GM12878 (cell line): Measurements from ENCODE around the gene HNRNPF. TPM values are rescaled to one million over a fixed set of nuclear protein-coding genes. Genes with fewer than 3 reads are reported as not detected.

Experiments
- ATAC-seq: fragments of 200-7000 bp; cut with Tn5 transposase; 3 replicates; pipeline ENCODE4 v1.9.1; 2020; ENCODE audit warnings: mild to moderate bottlenecking, moderate library complexity
- BruUV-seq: library from RNA; stranded (reverse); fragments of 400-500 nt; replicated peaks from 2 replicates; lab custom pipeline; 2021; lab: Mats Ljungman, UMichigan
- CTCF ChIA-PET: fragments of 300-600 bp; sonication (Branson Sonifier 250); formaldehyde crosslinking; extraction: SDS; loops from one replicate; lab custom pipeline; 2021; ENCODE audit warnings: inconsistent platforms; lab: Yijun Ruan, JAX
- POLR2A ChIA-PET: fragments of 350-600 bp; formaldehyde crosslinking; extraction: SDS; loops from one replicate; lab custom pipeline; 2021; ENCODE audit warnings: inconsistent platforms; lab: Charles Lee
- RAD21 ChIA-PET: fragments of 300-600 bp; sonication (Branson Sonifier 250); formaldehyde crosslinking; loops from one replicate; lab custom pipeline; 2023; ENCODE audit warnings: antibody characterized with exemption; ENCODE audit not compliant: unreplicated experiment; lab: Charles Lee
- SMC1A ChIA-PET: fragments of 300-600 bp; sonication (Branson Sonifier 250); formaldehyde crosslinking; loops from one replicate; lab custom pipeline; 2023; ENCODE audit not compliant: unreplicated experiment, uncharacterized antibody; lab: Charles Lee
- DNase-seq: peaks from one replicate; pipeline ENCODE4 v3.0.0-alpha.2; 2011; ENCODE audit warnings: low read depth, low spot score
- FAIRE-seq: peaks from 3 replicates; lab custom pipeline; 2011; peaks lifted over from hg19 to GRCh38; lab: Jason Lieb, UNC
- H2AFZ ChIP-seq: 2 replicates; pipeline ENCODE4 v1.6.0; 2011; ENCODE audit warnings: low read depth, low read length, control low read depth; ENCODE audit not compliant: control insufficient read depth
- H3K27ac ChIP-seq: 2 replicates; pipeline ENCODE4 v1.5.1; 2011; ENCODE audit warnings: control low read depth; ENCODE audit not compliant: control insufficient read depth, insufficient read depth
- H3K27me3 ChIP-seq, 2 experiments: replicated peaks in 1 of 2; 2 replicates each; pipeline versions ENCODE4 v1.6.0 to v1.6.1; 2011; ENCODE audit warnings: low read length in 1 of 2; ENCODE audit not compliant: control insufficient read depth in 2 of 2, insufficient read depth in 2 of 2
- H3K36me3 ChIP-seq, 2 experiments: 2 replicates each; pipeline ENCODE4 v1.5.1; 2011; ENCODE audit warnings: low read length in 1 of 2; ENCODE audit not compliant: control insufficient read depth in 2 of 2, insufficient read depth in 2 of 2
- H3K4me1 ChIP-seq: 2 replicates; pipeline ENCODE4 v1.6.1; 2011; ENCODE audit warnings: mild to moderate bottlenecking, low read length, moderate library complexity, mixed read lengths; ENCODE audit not compliant: control insufficient read depth, insufficient read depth
- H3K4me2 ChIP-seq: 2 replicates; pipeline ENCODE4 v1.6.0; 2011; ENCODE audit warnings: control low read depth; ENCODE audit not compliant: control insufficient read depth, insufficient read depth
- H3K4me3 ChIP-seq: fragments of 200-600 bp; sonication (generic); 2 replicates; pipeline ENCODE4 v1.5.1; 2016
- H3K79me2 ChIP-seq: 2 replicates; pipeline ENCODE4 v1.6.0; 2011; ENCODE audit warnings: low read length; ENCODE audit not compliant: control insufficient read depth, insufficient read depth
- H3K9ac ChIP-seq: 2 replicates; pipeline ENCODE4 v1.8.0; 2011; ENCODE audit warnings: low read length, control low read depth, mixed read lengths; ENCODE audit not compliant: control insufficient read depth, insufficient read depth
- H3K9me3 ChIP-seq: replicated peaks from 3 replicates; pipeline ENCODE4 v1.5.1; 2011; ENCODE audit warnings: mild to moderate bottlenecking, low read length; ENCODE audit not compliant: control insufficient read depth, insufficient read depth
- H4K20me1 ChIP-seq: 2 replicates; pipeline ENCODE4 v1.6.0; 2011; ENCODE audit not compliant: control insufficient read depth, insufficient read depth
- BRCA1 ChIP-seq: IDR thresholded peaks from 2 replicates; pipeline ENCODE4 v1.6.1; 2011; ENCODE audit warnings: low read depth, low read length, improper control_type of control experiment
- DPF2 ChIP-seq: fragments of 450-650 bp; IDR thresholded peaks from 2 replicates; pipeline ENCODE4 v1.6.1; 2017; ENCODE audit warnings: mild to moderate bottlenecking
- E2F8 ChIP-seq: fragments of 450-650 bp; IDR thresholded peaks from 2 replicates; pipeline ENCODE4 v1.6.1; 2018; ENCODE audit warnings: mild to moderate bottlenecking, low read depth, moderate library complexity; ENCODE audit not compliant: partially characterized antibody
- ESRRA ChIP-seq: IDR thresholded peaks from 2 replicates; pipeline ENCODE4 v1.6.1; 2012; ENCODE audit warnings: mild to moderate bottlenecking, low read length, improper control_type of control experiment
- FOXK2 ChIP-seq: fragments of 450-650 bp; IDR thresholded peaks from 2 replicates; pipeline ENCODE4 v1.6.1; 2017; ENCODE audit warnings: mild to moderate bottlenecking, moderate library complexity
- GATAD2B ChIP-seq: fragments of 450-650 bp; conservative IDR thresholded peaks from 2 replicates; pipeline ENCODE4 v1.6.1; 2017; ENCODE audit warnings: low read depth, mild to moderate bottlenecking, moderate library complexity
- IKZF2 ChIP-seq, 2 experiments: fragments of 450-650 bp; IDR thresholded peaks; 2 replicates each; pipeline ENCODE4 v1.6.1; 2017; ENCODE audit warnings: mild to moderate bottlenecking in 2 of 2, moderate library complexity in 2 of 2
- KAT2A ChIP-seq: conservative IDR thresholded peaks from 2 replicates; pipeline ENCODE4 v1.6.1; 2011; ENCODE audit warnings: low read depth, low read length; ENCODE audit not compliant: control insufficient read depth
- LARP7 ChIP-seq: fragments of 450-650 bp; IDR thresholded peaks from 2 replicates; pipeline ENCODE4 v1.6.1; 2017; ENCODE audit warnings: mild to moderate bottlenecking
- MEF2A ChIP-seq: IDR thresholded peaks from 2 replicates; pipeline ENCODE4 v1.6.1; 2011; ENCODE audit warnings: low read depth, mild to moderate bottlenecking, low read length, moderate library complexity; ENCODE audit not compliant: insufficient read depth
- MYC ChIP-seq: IDR thresholded peaks from 2 replicates; pipeline ENCODE4 v1.6.1; 2011; ENCODE audit warnings: mild to moderate bottlenecking, low read length, moderate library complexity, inconsistent platforms; ENCODE audit not compliant: insufficient read depth, insufficient replicate concordance, insufficient read length, severe bottlenecking
- PBX3 ChIP-seq: IDR thresholded peaks from 2 replicates; pipeline ENCODE4 v1.6.1; 2011; ENCODE audit warnings: mild to moderate bottlenecking, low read depth, low read length, moderate library complexity; ENCODE audit not compliant: insufficient replicate concordance
- TBL1XR1 ChIP-seq: IDR thresholded peaks from 2 replicates; pipeline ENCODE4 v1.6.1; 2012; ENCODE audit warnings: low read depth, low read length, improper control_type of control experiment
- YBX1 ChIP-seq: fragments of 450-650 bp; IDR thresholded peaks from 2 replicates; pipeline ENCODE4 v1.6.1; 2016; ENCODE audit warnings: antibody characterized with exemption
- WGBS: methylation state at CpG from one replicate; pipeline ENCODE4 v1.1.6; 2016; ENCODE audit warnings: low lambda C conversion rate; ENCODE audit not compliant: insufficient replicate concordance, insufficient coverage; ENCODE audit errors: missing lambda C conversion rate; 5-methylcytosine and 5-hydroxymethylcytosine counted together
- in situ Hi-C: fragments of 300-500 bp; cut with MboI; formaldehyde crosslinking; loops from 9 replicates; pipeline ENCODE4 v1.14.3; 2018; ENCODE audit warnings: mixed read lengths
- intact Hi-C: fragments of 100-400 bp; cut with micrococcal nuclease; formaldehyde crosslinking; loops from one replicate; pipeline ENCODE4 v1.14.2; 2022; ENCODE audit not compliant: unreplicated experiment
- polyA plus RNA-seq, 11 experiments: library from polyadenylated mRNA; depleted of rRNA in 4 of 11; unstranded in 6 of 11; stranded (reverse) in 5 of 11; fragments of >200 nt; fragmentation: Nextera tagmentation in 4 of 11; fragmentation: Illumina TruSeq in 1 of 11; extraction: Ambion mirVana in 4 of 11; extraction: Trizol in 1 of 11; gene quantifications; 1 replicate in 1 of 11; 2 replicates in 10 of 11; pipeline versions ENCODE4 v1.2.1 to v1.2.3, GENCODE V29; 2011 to 2016; ENCODE audit warnings: inconsistent platforms in 2 of 11, missing spikeins in 2 of 11, low read depth in 1 of 11
- total RNA-seq, 4 experiments: library from RNA; depleted of rRNA in 3 of 4; stranded (reverse); fragments of >200 nt in 3 of 4; fragmentation: Illumina TruSeq in 1 of 4; extraction: Trizol in 1 of 4; gene quantifications; 2 replicates each; pipeline versions ENCODE4 v1.2.1 to v1.2.3, GENCODE V29; 2013 to 2021

HNRNPF gene
- total and polyA plus RNA-seq, 10 of the 15 experiments (the other 5 are each of a cell fraction or from before 2014, with no cell fraction given), result 156 to 373 (median 293) TPM

GRCh38 chr10:43410345-43410744 is 1.4 kb upstream of the HNRNPF start:
- Histone ChIP-seq H3K4me2 (peak overlapping the region; percentile 91), H2AFZ (no peak overlapping the region; the same call in 1 of the 2 replicates), H3K4me1 (no peaks in the 10 kb centered on the region), H4K20me1 (0 out of 2 replicates have a peak, but pooled peaks cover 4% of the 10 kb centered on the region), H3K27me3 (no peaks in the 10 kb centered on the region), H3K9me3 (no peaks in the 10 kb centered on the region), H3K27ac (peak overlapping the region; percentile 95), H3K36me3 (no peaks in the 10 kb centered on the region), H3K79me2 (peaks cover 44% of the 10 kb centered on the region), H3K9ac (peak overlapping the region; percentile 92), H3K4me3 (peak overlapping the region; percentile 98)
- intact Hi-C loops (no loop called here), in situ Hi-C loops (loop anchor here (25.0 kb wide), 3 partner anchors 273 to 773 kb away; partner anchors contain the start of genes CSGALNACT2 and ZNF33B)
- POLR2A ChIA-PET, result interaction anchor here (0.6 to 1.7 kb wide), 3 partner anchors 8 to 24 kb away, joined by 3 to 10 read pairs (median 3); no protein-coding TSS in a partner anchor
- ATAC-seq (no peak), DNase-seq (no peak), FAIRE-seq (no peak)
- TF ChIP-seq PBX3 (no peak), MEF2A (no peak), TBL1XR1 (no peak), LARP7 (no peak), BRCA1 (no peak), IKZF2 (IDR thresholded peaks at IDR 0.05) (no peak), YBX1 (no peak), MYC (no peak), FOXK2 (no peak), E2F8 (no peak), ESRRA (no peak), DPF2 (no peak), GATAD2B (no peak), KAT2A (no peak)
- SMC1A ChIA-PET, result interaction anchor here (1.1 to 2.3 kb wide), 2 partner anchors 8 to 9 kb away, joined by 3 to 9 read pairs; no protein-coding TSS in a partner anchor
- no TSS peak for BruUV-seq
- RAD21 ChIA-PET, result interaction anchor here (1.4 kb wide), 1 partner anchor 15 kb away, joined by 5 read pairs; no protein-coding TSS in a partner anchor
- 56% methylated on average over 13 of the region's 14 CpGs for WGBS
- CTCF ChIA-PET, result interaction anchor here (0.6 to 1.0 kb wide), 2 partner anchors 8 to 206 kb away, joined by 3 read pairs; no protein-coding TSS in a partner anchor
